ENCODE measurements around the gene GRID2IP.
A peak's percentile ranks its signal among the peaks of the same experiment; 100 is the strongest.
"Not testable (repeated sequence)": the region's sequence is repeated elsewhere in the genome, so short reads cannot be mapped to it uniquely, and the experiment has no call there.

Gene GRID2IP

GRCh38 chr7:6578114-6579084, 27.1 kb upstream of the GRID2IP start:
- no peak for TF ChIP-seq Cebpa-rat (IDR thresholded peaks at IDR 0.05)
- Histone ChIP-seq H3K4me2 (peak overlapping the region; percentile 87), H3K36me3 (peaks cover 11% of the 10 kb centered on the region), H3K4me3 (peak overlapping the region; percentile 74), H3K4me1 (peaks cover 88% of the 10 kb centered on the region), H3K27me3 (no peaks in the 10 kb centered on the region), H3K27ac (peak overlapping the region; percentile 95), H4K20me1 (no peaks in the 10 kb centered on the region), H3K9ac (peak overlapping the region; percentile 91; the same call in 1 of the 2 replicates), H3K9me3 (peaks cover 9% of the 10 kb centered on the region; the same call in 1 of the 2 replicates)

- Histone ChIP-seq H3K27me3 (no peaks in the 10 kb centered on the region), H3K9me3 (peaks cover 3% of the 10 kb centered on the region; the same call in 1 of the 2 replicates), H3K4me3 (peak within 1 kb of the TSS; percentile 74), H4K20me1 (no peaks in the 10 kb centered on the region), H3K4me1 (peaks cover 95% of the 10 kb centered on the region), H3K9ac (peak within 1 kb of the TSS; percentile 91), H3K36me3 (peaks cover 2% of the 10 kb centered on the region; the same call in 1 of the 2 replicates), H3K4me2 (peak within 1 kb of the TSS; percentile 87), H3K27ac (peak within 1 kb of the TSS; percentile 95)
- no peak for TF ChIP-seq Cebpa-rat (IDR thresholded peaks at IDR 0.05)
Observed at GRCh38 chr7:6577369-6578113, 26.3 kb upstream of the GRID2IP start, which contains the start of gene ZDHHC4. ZDHHC4 (plus strand) TSS chr7:6577454; CDS start chr7:6580562, 3,108 bp downstream.

GRCh38 chr7:6576867-6577368, 25.7 kb upstream of the GRID2IP start:
- H3K36me3 ChIP-seq, H4K20me1 ChIP-seq, H3K9me3 ChIP-seq, H3K27me3 ChIP-seq: not testable (repeated sequence)
- Histone ChIP-seq H3K9ac (peak overlapping the region; percentile 91), H3K4me3 (peak overlapping the region; percentile 74), H3K4me1 (peaks cover 95% of the 10 kb centered on the region), H3K4me2 (peak overlapping the region; percentile 87), H3K27ac (peak overlapping the region; percentile 95)

- Histone ChIP-seq H3K4me3 (peak overlapping the region; percentile 74; the same call in 1 of the 2 replicates), H3K27me3 (no peaks in the 10 kb centered on the region), H4K20me1 (no peaks in the 10 kb centered on the region), H3K9me3 (no peaks in the 10 kb centered on the region), H3K27ac (peak overlapping the region; percentile 95), H3K4me2 (peak overlapping the region; percentile 53), H3K36me3 (no peaks in the 10 kb centered on the region), H3K9ac (0 out of 2 replicates have a peak overlapping the region, but pooled peaks have one; percentile 8), H3K4me1 (peaks cover 94% of the 10 kb centered on the region)
- TF ChIP-seq Cebpa-rat (IDR thresholded peaks at IDR 0.05): no peak
Observed at GRCh38 chr7:6576024-6576866, 25.0 kb upstream of the GRID2IP start.

GRCh38 chr7:6575281-6576023, 24.2 kb upstream of the GRID2IP start:
- 0 out of 2 replicates have a peak overlapping the region, but pooled peaks have one; percentile 8 for H3K9ac ChIP-seq
- no peaks in the 10 kb centered on the region for H3K27me3 ChIP-seq
- no peak overlapping the region for H3K4me3 ChIP-seq
- H3K27ac ChIP-seq: peak overlapping the region; percentile 95
- peaks cover 86% of the 10 kb centered on the region for H3K4me1 ChIP-seq
- no peaks in the 10 kb centered on the region for H3K36me3 ChIP-seq
- TF ChIP-seq Cebpa-rat (IDR thresholded peaks at IDR 0.05): no peak
- H3K4me2 ChIP-seq: peak overlapping the region; percentile 53
- no peaks in the 10 kb centered on the region for H4K20me1 ChIP-seq
- H3K9me3 ChIP-seq: no peaks in the 10 kb centered on the region

GRCh38 chr7:6571160-6571779, 20.0 kb upstream of the GRID2IP start:
- Histone ChIP-seq H3K9me3 (no peaks in the 10 kb centered on the region), H3K27me3 (no peaks in the 10 kb centered on the region), H3K36me3 (no peaks in the 10 kb centered on the region), H3K4me1 (peaks cover 50% of the 10 kb centered on the region), H3K9ac (no peak overlapping the region), H4K20me1 (no peaks in the 10 kb centered on the region), H3K27ac (no peak overlapping the region), H3K4me2 (peak overlapping the region; percentile 65; the same call in 1 of the 2 replicates), H3K4me3 (no peak overlapping the region)
- no peak for TF ChIP-seq Cebpa-rat (IDR thresholded peaks at IDR 0.05)

GRCh38 chr7:6567886-6568285, 16.6 kb upstream of the GRID2IP start:
- Histone ChIP-seq H3K27ac (no peak overlapping the region), H3K4me1 (peaks cover 16% of the 10 kb centered on the region), H3K4me3 (no peak overlapping the region), H4K20me1 (no peaks in the 10 kb centered on the region), H3K9me3 (no peaks in the 10 kb centered on the region), H3K36me3 (no peaks in the 10 kb centered on the region), H3K27me3 (no peaks in the 10 kb centered on the region), H3K9ac (no peak overlapping the region), H3K4me2 (no peak overlapping the region)
- no peak for TF ChIP-seq Cebpa-rat (IDR thresholded peaks at IDR 0.05)

- Histone ChIP-seq H3K4me3 (no peak overlapping the region), H3K4me1 (no peaks in the 10 kb centered on the region), H3K4me2 (no peak overlapping the region), H3K9ac (no peak overlapping the region), H3K27ac (no peak overlapping the region), H3K36me3 (no peaks in the 10 kb centered on the region), H4K20me1 (no peaks in the 10 kb centered on the region), H3K27me3 (no peaks in the 10 kb centered on the region), H3K9me3 (no peaks in the 10 kb centered on the region)
- TF ChIP-seq Cebpa-rat (IDR thresholded peaks at IDR 0.05): no peak
Observed at GRCh38 chr7:6565655-6566054, 14.4 kb upstream of the GRID2IP start.
